VCaP (cell line): ENCODE data around the gene THPO.

Source experiments
- H3K27ac ChIP-seq: fragments of 450-650 bp; 2 replicates; pipeline ENCODE4 v1.5.1; 2017
- TF ChIP-seq, protein P1 (sequence below): fragments of 450-650 bp; conservative IDR thresholded peaks from 2 replicates; pipeline ENCODE4 v1.5.1; 2017; ENCODE audit warnings: mild to moderate bottlenecking, moderate library complexity

THPO gene

GRCh38 chr3:184337981-184338380, 40.0 kb downstream of the THPO start:
- TF ChIP-seq, protein P1, sequence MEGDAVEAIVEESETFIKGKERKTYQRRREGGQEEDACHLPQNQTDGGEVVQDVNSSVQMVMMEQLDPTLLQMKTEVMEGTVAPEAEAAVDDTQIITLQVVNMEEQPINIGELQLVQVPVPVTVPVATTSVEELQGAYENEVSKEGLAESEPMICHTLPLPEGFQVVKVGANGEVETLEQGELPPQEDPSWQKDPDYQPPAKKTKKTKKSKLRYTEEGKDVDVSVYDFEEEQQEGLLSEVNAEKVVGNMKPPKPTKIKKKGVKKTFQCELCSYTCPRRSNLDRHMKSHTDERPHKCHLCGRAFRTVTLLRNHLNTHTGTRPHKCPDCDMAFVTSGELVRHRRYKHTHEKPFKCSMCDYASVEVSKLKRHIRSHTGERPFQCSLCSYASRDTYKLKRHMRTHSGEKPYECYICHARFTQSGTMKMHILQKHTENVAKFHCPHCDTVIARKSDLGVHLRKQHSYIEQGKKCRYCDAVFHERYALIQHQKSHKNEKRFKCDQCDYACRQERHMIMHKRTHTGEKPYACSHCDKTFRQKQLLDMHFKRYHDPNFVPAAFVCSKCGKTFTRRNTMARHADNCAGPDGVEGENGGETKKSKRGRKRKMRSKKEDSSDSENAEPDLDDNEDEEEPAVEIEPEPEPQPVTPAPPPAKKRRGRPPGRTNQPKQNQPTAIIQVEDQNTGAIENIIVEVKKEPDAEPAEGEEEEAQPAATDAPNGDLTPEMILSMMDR: no peak
- H3K27ac ChIP-seq: no peak overlapping the region

DNA sequence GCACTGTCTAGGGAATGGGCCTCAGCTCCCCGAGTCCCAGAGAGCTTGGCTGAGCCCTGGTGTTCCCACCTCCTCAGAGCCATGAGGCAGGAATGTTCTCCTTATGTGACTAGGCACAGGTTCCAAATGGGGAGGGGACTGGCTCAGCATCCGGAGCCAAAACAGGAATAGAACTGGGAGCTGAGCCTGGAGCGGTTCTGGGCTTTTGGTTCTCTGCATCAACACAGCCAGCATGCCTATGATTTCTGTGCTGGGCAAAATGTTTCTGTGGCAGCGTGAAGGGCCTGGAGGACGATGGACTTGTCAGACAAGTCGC, 40.6 kb downstream of the THPO start, which contains the start of gene FAM131A:
FAM131A (plus strand) TSS at position 202 of the 316 bp plus-strand sequence; CDS start at position 233, 31 bp downstream.
- H3K27ac ChIP-seq: peak within 1 kb of the TSS; percentile 81

DNA sequence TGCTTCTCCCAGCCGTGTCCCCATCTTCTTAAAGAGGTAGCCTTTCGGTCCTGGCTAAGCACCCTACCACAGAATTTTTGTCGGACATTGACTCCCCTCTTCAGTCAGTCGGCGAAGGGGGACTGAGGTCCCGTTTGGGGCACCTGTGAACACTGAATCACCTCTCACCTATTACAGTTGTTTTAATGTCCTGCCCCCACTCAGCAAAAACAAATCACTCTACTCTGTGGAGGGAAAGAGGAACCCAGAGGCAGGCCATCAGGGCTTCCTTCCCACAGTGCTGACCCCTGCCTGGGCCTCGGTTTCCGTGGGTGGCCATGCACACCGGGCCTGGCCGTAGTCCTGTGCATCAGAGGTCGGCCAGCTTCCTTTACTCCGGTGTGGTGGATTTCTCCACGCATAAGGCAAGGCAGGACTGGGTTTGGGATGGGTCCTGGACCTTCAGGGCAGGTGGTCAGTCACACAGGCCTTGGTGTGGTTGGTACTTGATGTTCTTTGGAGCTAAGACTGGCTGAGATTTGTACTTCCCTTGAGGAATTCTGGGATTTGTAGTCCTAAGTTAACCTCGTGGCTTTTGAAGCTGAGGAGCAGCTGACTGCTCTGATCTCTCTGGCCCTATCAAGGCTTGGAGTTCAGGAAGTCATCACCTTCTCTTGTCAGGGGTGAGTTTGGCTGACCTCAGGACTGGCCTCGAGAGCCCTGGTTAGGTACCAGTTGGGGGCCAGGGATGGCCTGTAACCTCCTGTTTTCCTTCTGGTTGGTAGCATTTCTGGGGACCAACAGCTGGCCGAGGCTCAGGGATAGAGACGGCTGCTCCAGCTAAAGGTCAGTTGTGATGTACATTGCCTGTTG, 41.2 kb downstream of the THPO start:
- H3K27ac ChIP-seq: peak overlapping the region; percentile 81
- TF ChIP-seq, protein P1: no peak

More for the DNA sequence above, 40.6 kb downstream of the THPO start, which contains the start of gene FAM131A:
- TF ChIP-seq, protein P1: no peak

GRCh38 chr3:184335661-184336546, 42.1 kb downstream of the THPO start:
- peak overlapping the region; percentile 81 for H3K27ac ChIP-seq
- TF ChIP-seq, protein P1: no peak

DNA sequence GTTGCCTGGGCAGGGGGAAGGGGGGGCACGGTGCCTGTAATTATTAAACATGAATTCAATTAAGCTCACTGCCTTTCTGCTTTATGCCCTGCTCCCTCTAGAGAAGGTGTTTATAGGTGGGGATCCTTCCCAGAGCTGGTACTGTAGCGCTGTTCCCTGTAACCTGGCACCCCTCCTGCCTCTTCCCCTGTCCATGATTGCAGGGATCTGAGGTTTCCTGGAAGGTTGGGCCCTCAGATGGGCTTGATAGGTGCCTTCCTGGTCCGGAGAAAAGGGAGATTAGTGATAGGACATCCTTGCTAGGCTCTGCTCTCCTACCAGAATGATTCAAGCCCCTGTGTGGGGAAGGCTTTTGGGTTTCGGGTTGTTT, 42.7 kb downstream of the THPO start:
- peak overlapping the region; percentile 81 for H3K27ac ChIP-seq
- TF ChIP-seq, protein P1: no peak

DNA sequence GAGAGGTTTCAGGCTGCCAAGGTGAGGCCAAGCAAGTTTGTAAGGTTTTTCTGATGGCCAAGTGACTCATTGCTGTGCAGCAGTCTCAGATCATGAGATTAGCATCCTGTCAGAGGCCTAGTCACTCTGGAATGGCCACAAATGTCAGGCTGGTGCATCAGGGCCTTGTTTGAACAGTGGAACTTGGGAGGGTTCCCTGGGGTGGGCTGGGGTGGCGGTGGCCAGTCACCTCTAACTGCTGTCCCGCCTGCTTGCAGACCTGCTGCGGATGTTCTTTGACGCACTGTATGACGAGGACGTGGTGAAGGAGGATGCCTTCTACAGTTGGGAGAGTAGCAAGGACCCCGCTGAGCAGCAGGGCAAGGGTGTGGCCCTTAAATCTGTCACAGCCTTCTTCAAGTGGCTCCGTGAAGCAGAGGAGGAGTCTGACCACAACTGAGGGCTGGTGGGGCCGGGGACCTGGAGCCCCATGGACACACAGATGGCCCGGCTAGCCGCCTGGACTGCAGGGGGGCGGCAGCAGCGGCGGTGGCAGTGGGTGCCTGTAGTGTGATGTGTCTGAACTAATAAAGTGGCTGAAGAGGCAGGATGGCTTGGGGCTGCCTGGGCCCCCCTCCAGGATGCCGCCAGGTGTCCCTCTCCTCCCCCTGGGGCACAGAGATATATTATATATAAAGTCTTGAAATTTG, 43.4 kb downstream of the THPO start:
- peak overlapping the region; percentile 81; the same call in 1 of the 2 replicates for H3K27ac ChIP-seq
- TF ChIP-seq, protein P1: no peak
